SK-N-SH treated with all-trans-retinoic acid at 6 μM for 48 hours (cell line): Measurements from ENCODE around the gene RRAS.

ENCODE experiments used
- ATAC-seq: fragments of 200-7000 bp; cut with Tn5 transposase; 3 replicates; pipeline ENCODE4 v1.9.1; 2020; ENCODE audit warnings: mild to moderate bottlenecking, moderate library complexity
- CSDC2 ChIP-seq: fragments of 250-450 bp; sonication (Bioruptor Pico); IDR thresholded peaks from 2 replicates; pipeline ENCODE4 v1.5.0; 2020; ENCODE audit warnings: mild to moderate bottlenecking, moderate library complexity
- ESRRG ChIP-seq: fragments of 250-450 bp; sonication (Bioruptor Pico); IDR thresholded peaks from 2 replicates; pipeline ENCODE4 v1.6.1; 2021; ENCODE audit warnings: mild to moderate bottlenecking
- GLIS3 ChIP-seq: fragments of 250-450 bp; sonication (Bioruptor Pico); IDR thresholded peaks from 2 replicates; pipeline ENCODE4 v1.5.0; 2020; ENCODE audit warnings: mild to moderate bottlenecking, moderate library complexity
- ISL1 ChIP-seq: fragments of 250-450 bp; sonication (Bioruptor Pico); IDR thresholded peaks from 2 replicates; pipeline ENCODE4 v2.1.2; 2022; ENCODE audit warnings: mild to moderate bottlenecking, moderate library complexity
- OSR1 ChIP-seq: fragments of 250-450 bp; sonication (Bioruptor Pico); IDR thresholded peaks from 2 replicates; pipeline ENCODE4 v1.8.0; 2022; ENCODE audit warnings: moderate library complexity, mild to moderate bottlenecking, inconsistent platforms
- PPARA ChIP-seq: fragments of 250-450 bp; sonication (Bioruptor Pico); IDR thresholded peaks from 2 replicates; pipeline ENCODE4 v1.5.0; 2020; ENCODE audit warnings: mild to moderate bottlenecking, borderline replicate concordance
- RARB ChIP-seq: fragments of 250-450 bp; sonication (Bioruptor Pico); IDR thresholded peaks from 2 replicates; pipeline ENCODE4 v1.8.0; 2021; ENCODE audit warnings: mild to moderate bottlenecking, moderate library complexity
- SNAI2 ChIP-seq: fragments of 250-450 bp; sonication (Bioruptor Pico); IDR thresholded peaks from 2 replicates; pipeline ENCODE4 v1.5.0; 2020; ENCODE audit warnings: mild to moderate bottlenecking, moderate library complexity
- TCF4 ChIP-seq: fragments of 250-450 bp; sonication (Bioruptor Pico); IDR thresholded peaks from 2 replicates; pipeline ENCODE4 v1.8.0; 2021; ENCODE audit warnings: mild to moderate bottlenecking, moderate library complexity, borderline replicate concordance
- TOX ChIP-seq: fragments of 250-450 bp; sonication (Bioruptor Pico); IDR thresholded peaks from 2 replicates; pipeline ENCODE4 v1.8.0; 2021; ENCODE audit warnings: mild to moderate bottlenecking, moderate library complexity, borderline replicate concordance
- ZFP3 ChIP-seq: fragments of 250-450 bp; sonication (Bioruptor Pico); IDR thresholded peaks from 2 replicates; pipeline ENCODE4 v1.5.0; 2020; ENCODE audit warnings: mild to moderate bottlenecking, moderate library complexity
- ZFP30 ChIP-seq: fragments of 450-650 bp; formaldehyde crosslinking; IDR thresholded peaks from 2 replicates; pipeline ENCODE4 v1.5.0; 2022; ENCODE audit warnings: mild to moderate bottlenecking, moderate library complexity
- ZNF565 ChIP-seq: fragments of 450-650 bp; formaldehyde crosslinking; conservative IDR thresholded peaks from 2 replicates; pipeline ENCODE4 v1.5.0; 2020; ENCODE audit warnings: low read depth, mild to moderate bottlenecking, moderate library complexity
- ZNF70 ChIP-seq: fragments of 450-650 bp; formaldehyde crosslinking; IDR thresholded peaks from 2 replicates; pipeline ENCODE4 v1.5.0; 2020; ENCODE audit warnings: mild to moderate bottlenecking, moderate library complexity
- ZNF8 ChIP-seq: fragments of 450-650 bp; formaldehyde crosslinking; IDR thresholded peaks from 2 replicates; pipeline ENCODE4 v1.5.0; 2020; ENCODE audit warnings: mild to moderate bottlenecking, moderate library complexity
- TF ChIP-seq, protein P1 (sequence below): fragments of 250-450 bp; sonication (Bioruptor Pico); IDR thresholded peaks from 2 replicates; pipeline ENCODE4 v1.5.1; 2020; ENCODE audit warnings: low read depth, mild to moderate bottlenecking, moderate library complexity
- TF ChIP-seq, protein P2 (sequence below): fragments of 250-450 bp; sonication (Bioruptor Pico); IDR thresholded peaks from 2 replicates; pipeline ENCODE4 v1.8.0; 2020; ENCODE audit warnings: mild to moderate bottlenecking, moderate library complexity, borderline replicate concordance
- TF ChIP-seq, protein P3 (sequence below): fragments of 250-450 bp; sonication (Bioruptor Pico); IDR thresholded peaks from 2 replicates; pipeline ENCODE4 v1.8.0; 2021; ENCODE audit warnings: low read depth, mild to moderate bottlenecking, moderate library complexity, borderline replicate concordance

RRAS gene

DNA sequence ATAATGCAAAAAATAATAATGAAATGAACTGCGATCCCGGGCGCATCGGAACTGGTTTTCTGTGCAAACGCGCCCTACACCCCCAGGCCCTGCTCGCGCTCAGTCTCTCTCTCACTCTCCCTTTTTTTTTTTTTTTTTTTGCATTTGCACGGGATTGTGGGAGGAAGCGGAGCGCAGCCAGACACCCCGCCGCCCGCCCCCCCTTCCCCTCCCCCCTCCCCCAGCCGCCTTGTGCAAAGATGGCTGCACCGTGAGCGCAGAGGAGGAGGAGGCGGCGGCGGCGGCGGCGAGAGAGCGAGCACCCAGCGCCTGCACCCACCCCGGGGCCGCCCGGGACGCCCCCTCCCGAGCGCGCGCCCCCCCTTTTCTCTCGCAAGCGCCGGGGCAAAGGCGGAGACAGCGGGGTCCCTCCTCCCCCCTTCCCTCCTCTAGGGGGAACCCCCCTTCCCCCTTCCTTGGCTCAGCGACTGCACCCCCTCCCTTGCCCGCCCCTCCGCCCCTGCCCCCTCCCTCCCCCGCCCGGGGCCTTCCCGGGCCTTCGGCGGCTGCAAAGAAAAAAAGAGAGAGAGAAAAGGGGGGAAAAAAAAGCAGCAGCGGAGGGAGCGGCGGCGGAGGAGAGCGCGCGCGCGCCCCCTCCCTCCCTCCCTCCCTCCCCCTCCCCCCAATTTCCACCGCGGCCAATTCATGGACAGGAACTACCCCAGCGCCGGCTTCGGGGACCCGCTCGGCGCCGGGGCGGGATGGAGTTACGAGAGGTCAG, 48.8 kb downstream of the RRAS start, which contains the start of gene PRR12:
PRR12 (plus strand) TSS at position 212 of the 760 bp plus-strand sequence; CDS start at position 685, 473 bp downstream.
- peak; percentile 41 for ATAC-seq
- TF ChIP-seq TCF4 (no peak), ZFP30 (CRISPR knock-in tag) (no peak), ESRRG (CRISPR knock-in tag) (no peak), ZNF565 (no peak), RARB (no peak)
- TF ChIP-seq, protein P1, sequence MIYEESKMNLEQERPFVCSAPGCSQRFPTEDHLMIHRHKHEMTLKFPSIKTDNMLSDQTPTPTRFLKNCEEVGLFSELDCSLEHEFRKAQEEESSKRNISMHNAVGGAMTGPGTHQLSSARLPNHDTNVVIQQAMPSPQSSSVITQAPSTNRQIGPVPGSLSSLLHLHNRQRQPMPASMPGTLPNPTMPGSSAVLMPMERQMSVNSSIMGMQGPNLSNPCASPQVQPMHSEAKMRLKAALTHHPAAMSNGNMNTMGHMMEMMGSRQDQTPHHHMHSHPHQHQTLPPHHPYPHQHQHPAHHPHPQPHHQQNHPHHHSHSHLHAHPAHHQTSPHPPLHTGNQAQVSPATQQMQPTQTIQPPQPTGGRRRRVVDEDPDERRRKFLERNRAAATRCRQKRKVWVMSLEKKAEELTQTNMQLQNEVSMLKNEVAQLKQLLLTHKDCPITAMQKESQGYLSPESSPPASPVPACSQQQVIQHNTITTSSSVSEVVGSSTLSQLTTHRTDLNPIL: no peak

DNA sequence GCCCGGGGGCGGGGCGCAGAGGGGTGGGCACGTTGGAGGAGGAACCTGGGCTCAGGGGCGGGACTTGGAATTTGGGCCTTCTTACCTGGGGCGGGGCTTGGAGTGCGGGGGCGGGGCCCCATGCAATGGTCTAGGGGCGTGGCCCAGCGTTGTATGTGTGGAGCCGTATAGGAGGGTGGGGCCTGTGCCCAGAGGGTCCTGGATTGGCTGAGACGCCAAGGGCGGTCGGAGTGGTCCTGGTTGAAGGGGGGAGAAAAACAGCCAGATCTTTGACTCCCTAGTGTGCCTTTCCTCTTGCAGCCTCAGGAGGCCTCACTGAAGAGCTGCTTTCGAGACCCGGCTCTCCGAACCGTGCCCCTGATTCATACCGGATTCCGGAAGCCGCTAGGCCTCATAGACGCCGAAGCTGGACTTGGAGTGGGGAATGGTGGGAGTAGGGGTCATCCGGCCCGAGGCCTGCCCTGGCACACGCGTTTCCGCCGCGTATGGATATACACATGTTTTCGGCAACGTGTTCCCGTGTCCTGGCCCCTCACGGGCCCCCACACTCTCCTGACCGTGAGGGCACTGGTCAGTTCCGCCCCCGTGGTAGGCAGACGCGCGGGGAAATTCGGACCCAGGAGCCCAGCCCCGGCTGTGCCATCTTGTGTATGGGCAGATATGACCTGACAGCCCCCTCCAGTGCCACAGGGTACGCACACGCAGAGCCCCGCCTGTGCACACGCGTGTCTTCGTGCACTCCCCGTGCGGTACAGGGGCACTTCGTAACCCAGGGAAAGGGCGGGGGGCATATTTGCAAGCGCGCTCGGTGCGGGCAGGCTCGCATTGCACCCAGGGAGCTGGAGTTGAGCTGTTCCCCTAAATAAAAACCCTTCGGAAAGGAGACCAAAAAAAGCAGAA, 49.6 kb downstream of the RRAS start:
- TF ChIP-seq GLIS3 (CRISPR knock-in tag) (0 out of 2 replicates have a peak, but pooled peaks have one; percentile 14), ZNF70 (CRISPR knock-in tag) (no peak)
- TF ChIP-seq, protein P2, sequence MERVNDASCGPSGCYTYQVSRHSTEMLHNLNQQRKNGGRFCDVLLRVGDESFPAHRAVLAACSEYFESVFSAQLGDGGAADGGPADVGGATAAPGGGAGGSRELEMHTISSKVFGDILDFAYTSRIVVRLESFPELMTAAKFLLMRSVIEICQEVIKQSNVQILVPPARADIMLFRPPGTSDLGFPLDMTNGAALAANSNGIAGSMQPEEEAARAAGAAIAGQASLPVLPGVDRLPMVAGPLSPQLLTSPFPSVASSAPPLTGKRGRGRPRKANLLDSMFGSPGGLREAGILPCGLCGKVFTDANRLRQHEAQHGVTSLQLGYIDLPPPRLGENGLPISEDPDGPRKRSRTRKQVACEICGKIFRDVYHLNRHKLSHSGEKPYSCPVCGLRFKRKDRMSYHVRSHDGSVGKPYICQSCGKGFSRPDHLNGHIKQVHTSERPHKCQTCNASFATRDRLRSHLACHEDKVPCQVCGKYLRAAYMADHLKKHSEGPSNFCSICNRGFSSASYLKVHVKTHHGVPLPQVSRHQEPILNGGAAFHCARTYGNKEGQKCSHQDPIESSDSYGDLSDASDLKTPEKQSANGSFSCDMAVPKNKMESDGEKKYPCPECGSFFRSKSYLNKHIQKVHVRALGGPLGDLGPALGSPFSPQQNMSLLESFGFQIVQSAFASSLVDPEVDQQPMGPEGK (CRISPR knock-in tag): 0 out of 2 replicates have a peak, but pooled peaks have one; percentile 14
- TF ChIP-seq, all 23 proteins: peak for 2
- peak; percentile 87 for ATAC-seq

DNA sequence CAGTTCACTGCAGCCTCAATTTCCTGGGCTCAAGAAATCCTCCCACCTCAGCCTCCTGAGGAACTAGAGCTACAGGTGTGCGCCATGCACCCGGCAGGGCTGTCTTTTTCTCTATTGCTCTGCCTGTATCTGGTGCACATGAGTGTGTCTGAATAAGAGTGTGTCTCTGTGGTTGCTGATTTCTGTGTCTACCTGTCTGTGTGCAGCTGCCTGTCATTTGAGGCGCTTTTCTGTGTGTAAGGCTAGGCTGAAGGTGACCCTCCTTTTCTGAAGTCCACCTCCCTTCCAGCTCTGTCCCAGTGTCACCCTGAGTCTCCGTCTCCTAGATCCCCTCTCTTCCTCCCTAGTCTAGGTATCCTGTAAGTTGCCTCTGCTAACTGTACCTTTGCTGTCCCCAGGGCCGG, 50.4 kb downstream of the RRAS start:
- no peak for ATAC-seq
- TF ChIP-seq, protein P1: no peak
- TF ChIP-seq ZFP3 (no peak), TOX (no peak), CSDC2 (CRISPR knock-in tag) (no peak), GLIS3 (CRISPR knock-in tag) (no peak), ZNF565 (no peak), PPARA (CRISPR knock-in tag) (no peak), RARB (no peak)

DNA sequence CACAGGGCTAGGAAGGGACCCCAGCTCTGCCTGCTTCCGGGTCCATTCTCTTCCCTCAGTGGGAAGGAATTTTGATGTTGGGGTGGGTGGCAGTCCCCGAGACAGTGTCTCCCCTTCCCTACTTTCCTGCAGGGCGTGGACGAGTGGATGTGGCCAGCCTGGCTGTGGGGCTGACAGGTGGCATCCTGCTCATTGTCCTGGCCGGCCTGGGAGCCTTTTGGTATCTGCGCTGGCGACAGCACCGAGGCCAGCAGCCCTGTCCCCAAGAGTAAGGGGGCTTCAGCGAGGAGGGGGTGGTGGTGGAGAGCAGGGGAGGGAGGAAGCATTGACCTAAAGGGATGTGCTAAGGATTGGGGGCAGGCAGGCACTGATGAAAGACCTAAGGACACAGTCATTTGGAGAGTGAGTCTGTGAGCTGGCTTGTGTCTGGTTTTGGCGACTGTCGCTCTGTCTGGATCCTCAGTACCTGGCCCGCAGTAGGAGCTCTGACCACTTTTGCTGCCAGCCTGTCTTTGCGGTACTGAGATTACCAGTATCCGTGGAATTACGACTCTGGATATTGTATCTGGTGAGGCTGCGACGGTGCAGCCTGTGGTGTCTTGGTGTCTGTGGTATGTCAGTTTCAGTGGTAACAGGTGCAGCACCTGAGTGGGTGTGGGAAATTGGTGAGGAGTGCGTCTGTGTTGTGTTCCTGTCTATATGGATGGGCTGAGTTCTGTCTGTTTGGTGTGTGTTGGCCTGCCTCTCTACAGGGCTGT, 51.4 kb downstream of the RRAS start:
- no peak for TF ChIP-seq ZNF70 (CRISPR knock-in tag)
- no peak for TF ChIP-seq RARB
- no peak for TF ChIP-seq TOX
- no peak for TF ChIP-seq ISL1 (CRISPR knock-in tag)
- TF ChIP-seq, protein P3, sequence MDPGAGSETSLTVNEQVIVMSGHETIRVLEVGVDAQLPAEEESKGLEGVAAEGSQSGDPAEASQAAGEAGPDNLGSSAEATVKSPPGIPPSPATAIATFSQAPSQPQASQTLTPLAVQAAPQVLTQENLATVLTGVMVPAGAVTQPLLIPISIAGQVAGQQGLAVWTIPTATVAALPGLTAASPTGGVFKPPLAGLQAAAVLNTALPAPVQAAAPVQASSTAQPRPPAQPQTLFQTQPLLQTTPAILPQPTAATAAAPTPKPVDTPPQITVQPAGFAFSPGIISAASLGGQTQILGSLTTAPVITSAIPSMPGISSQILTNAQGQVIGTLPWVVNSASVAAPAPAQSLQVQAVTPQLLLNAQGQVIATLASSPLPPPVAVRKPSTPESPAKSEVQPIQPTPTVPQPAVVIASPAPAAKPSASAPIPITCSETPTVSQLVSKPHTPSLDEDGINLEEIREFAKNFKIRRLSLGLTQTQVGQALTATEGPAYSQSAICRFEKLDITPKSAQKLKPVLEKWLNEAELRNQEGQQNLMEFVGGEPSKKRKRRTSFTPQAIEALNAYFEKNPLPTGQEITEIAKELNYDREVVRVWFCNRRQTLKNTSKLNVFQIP (CRISPR knock-in tag): no peak
- no peak for TF ChIP-seq ESRRG (CRISPR knock-in tag)
- no peak for TF ChIP-seq ZNF8
- no peak for TF ChIP-seq ZNF565
- TF ChIP-seq OSR1 (CRISPR knock-in tag): no peak
- TF ChIP-seq, all 23 proteins: peak for 0
- no peak for ATAC-seq

DNA sequence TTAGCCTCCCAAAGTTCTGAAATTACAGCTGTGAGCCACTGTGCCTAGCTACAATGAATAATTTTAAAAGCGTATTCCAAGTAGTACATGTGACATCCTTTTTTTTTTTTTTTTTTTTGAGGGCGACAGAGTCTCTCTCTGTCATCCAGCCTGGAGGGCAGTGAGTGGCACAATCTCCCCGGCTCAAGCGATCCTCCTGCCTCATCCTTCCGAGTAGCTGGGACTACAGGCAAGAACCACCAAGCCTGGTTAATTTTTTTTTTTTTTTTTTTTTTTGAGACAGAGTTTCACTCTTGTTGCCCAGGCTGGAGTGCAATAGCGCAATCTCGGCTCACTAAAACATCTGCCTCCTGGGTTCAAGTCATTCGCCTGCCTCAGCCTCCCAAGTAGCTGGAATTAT, 52.7 kb downstream of the RRAS start:
- TF ChIP-seq RARB (no peak), SNAI2 (CRISPR knock-in tag) (no peak), PPARA (CRISPR knock-in tag) (no peak), ZNF565 (no peak)
- ATAC-seq: no peak
